ENCODE measurements around the gene CEACAM1.
"Not testable (repeated sequence)": the region's sequence is repeated elsewhere in the genome, so short reads cannot be mapped to it uniquely, and the experiment has no call there.

Gene CEACAM1

DNA sequence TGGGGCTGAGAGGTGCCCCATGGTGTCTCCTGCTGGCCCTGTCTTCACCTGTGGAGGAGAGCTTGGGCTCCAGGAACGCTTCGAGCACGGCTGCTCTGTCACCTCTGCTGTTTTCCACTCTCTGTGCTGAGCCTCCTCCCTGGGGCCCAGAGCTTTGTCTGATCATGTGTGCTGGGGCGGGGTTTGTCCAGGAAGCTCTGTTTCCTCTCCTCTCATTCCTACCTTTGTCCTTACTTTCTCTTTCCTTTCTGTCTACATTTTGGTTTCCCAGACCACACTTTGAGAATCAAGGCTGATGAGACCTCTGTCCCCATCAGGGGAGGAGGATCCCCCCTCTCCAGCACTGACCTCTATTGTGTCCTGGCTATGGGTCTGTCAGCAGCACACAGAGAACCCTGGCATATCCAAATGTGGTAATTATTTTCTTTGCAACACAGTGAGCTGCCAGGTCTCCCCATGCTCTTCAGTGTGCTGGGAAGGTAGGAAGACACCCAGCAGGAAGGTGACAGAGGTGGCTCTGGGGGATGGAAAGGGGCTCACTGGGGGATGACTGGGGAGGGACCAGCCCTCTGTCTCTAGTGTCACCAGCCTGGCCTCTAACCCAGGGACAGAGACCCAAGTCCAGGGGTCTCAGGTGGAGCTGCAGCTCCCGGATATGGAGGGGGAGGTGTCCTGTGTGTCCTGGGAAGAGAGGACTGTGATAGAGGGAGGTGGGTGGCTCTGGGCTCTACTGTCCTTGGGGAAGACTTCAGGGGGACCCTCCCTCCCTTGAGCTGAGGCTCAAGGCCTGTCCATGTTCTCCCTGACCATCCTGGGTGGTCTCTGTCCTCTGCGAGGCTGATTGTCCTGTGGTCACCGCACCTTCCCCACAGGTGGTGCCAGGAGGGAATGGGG is at the start of gene CEACAM1:
Gene CEACAM1, minus strand, starts transcription at position 128 of the 894 bp plus-strand sequence. Its CDS starts 107 bp downstream, at position 21.
- DNase-seq: peak; percentile 57
- ATAC-seq: peak; percentile 79

GRCh38 chr19:42577016-42577415 is 48.7 kb upstream of the CEACAM1 start:
- ATAC-seq (no peak), DNase-seq (no peak)

GRCh38 chr19:42576241-42576640 is 48.0 kb upstream of the CEACAM1 start:
- no peak for DNase-seq
- ATAC-seq: no peak

GRCh38 chr19:42573642-42574041 is 45.4 kb upstream of the CEACAM1 start:
- ATAC-seq: no peak
- no peak for DNase-seq

DNA sequence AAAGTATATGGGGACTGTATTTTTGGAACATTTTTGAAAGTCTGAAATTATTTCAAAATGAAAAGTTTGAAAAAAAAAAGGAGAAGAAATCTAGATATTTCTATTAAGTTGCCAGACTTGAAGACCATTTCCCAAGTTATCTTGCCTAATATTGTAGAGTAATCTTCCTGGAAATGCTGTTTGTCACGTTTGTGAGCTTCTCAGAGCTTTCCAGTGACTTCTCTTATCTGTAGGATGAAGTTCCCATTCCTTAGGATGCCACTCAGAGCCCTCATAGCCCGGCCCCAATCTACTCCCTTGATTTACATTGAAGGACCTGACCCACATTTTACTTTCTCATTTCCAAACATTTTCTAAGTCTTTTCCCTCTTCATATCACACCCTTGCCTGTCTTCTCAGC is 42.8 kb upstream of the CEACAM1 start:
- ATAC-seq: no peak
- no peak for DNase-seq

DNA sequence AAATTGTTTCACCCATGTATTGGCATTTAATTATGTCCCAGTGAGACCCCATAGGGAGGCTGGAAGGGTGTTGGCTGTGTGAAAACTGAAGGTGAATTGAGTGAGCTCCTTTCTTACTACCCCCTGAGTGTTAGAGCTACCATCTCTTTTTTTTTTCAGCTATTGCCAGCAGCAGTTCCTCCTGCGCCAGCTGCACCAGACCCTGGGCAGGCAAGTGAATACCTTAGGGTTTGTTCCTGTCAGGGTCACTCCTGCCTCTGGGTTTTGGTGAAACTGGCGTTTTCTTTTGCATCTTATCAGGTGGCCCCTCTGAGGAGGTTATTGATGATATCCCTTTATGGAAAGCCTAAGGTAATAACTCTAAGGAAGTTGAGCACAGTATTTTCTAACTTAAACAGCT is 40.9 kb upstream of the CEACAM1 start:
- DNase-seq (no peak), ATAC-seq (no peak)

GRCh38 chr19:42568006-42568405 is 39.7 kb upstream of the CEACAM1 start:
- ATAC-seq (no peak), DNase-seq (no peak)

- DNase-seq (no peak), ATAC-seq (no peak)
Observed at GRCh38 chr19:42567567-42567966, 39.3 kb upstream of the CEACAM1 start.

DNA sequence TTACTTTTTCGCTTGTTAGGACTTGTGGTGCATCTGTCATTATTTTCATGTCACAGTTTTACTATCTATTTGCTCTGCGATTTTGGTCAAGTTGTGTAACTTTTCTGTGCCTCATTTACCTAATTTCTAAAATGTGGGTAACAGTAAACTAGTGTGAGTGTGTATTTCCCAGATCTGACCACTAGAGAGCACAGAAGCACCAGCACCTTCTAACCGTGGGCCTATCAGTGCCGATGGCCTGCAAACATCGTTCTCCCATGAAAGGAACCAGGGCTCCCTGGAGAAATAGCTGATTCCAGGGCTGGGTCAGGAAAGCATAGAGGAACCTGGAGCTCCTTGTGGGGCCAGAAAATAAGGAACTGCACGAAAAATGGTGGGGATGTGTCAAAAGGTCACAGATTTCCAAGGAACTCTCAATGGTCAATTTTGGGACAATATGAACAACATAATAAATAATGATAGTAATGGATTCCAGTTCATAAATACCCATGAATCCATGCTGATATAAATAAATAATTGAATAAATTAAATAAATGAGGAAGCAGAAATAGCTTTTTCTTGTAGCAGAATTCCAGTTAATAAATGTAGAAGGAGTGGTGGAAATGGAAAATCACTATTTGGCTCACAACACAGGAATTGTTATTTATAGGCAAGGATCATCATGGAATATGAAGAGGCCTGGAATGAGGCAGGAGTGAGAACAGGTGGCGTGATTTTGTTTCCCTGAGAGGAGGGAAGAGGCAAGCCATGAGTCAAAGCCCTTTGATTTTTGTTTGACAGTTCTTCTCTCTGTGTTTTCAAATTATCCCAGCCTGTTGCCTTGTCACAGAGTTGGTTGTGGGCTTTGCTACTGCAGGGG is 35.3 kb upstream of the CEACAM1 start:
- peak; percentile 20 for DNase-seq
- no peak for ATAC-seq

- ATAC-seq (no peak), DNase-seq (no peak)
Observed at GRCh38 chr19:42561512-42561911, 33.2 kb upstream of the CEACAM1 start.

DNA sequence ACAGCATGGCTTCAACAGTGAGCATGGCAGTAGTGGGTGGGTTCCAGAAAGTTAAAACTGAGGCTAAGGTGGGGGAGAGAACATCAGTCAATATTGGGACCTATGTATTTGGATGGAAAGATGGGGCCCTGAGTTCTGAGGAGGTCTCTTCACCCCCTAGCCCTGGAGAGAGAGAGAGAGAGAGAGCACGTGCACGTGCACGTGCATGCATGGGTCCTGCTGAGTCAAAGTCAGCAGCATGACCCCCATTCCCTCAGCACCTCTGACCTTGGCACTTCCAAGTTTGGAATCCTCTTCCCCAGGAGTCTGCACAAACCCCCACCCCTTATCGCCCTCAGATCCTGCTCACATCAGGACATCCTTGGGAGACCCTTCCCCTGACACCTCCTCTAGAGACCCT is 32.5 kb upstream of the CEACAM1 start:
- DNase-seq: no peak
- no peak for ATAC-seq

GRCh38 chr19:42558450-42559150 is 30.3 kb upstream of the CEACAM1 start:
- no peak for ATAC-seq
- no peak for DNase-seq

DNA sequence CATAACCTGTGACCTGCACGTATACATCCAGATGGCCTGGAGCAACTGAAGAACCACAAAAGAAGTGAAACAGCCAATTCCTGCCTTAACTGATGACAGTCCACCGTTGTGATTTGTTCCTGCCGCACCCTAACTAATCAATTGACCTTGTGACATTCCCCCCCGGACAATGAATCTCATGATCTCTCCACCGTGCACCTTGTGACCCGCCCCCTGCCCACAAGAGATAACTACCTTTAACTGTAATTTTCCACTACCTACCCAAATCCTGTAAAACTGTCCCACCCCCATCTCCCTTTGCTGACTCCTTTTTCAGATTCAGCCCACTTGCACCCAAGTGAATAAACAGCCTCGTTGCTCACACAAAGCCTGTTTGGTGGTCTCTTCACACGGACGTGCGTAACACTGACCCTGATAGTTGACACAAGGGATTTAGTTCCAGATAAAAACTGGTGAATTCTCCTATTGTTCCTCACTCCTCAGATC is 29.1 kb upstream of the CEACAM1 start:
- ATAC-seq, DNase-seq: not testable (repeated sequence)

- DNase-seq (no peak), ATAC-seq (no peak)
Observed at GRCh38 chr19:42555801-42556200, 27.5 kb upstream of the CEACAM1 start.

DNA sequence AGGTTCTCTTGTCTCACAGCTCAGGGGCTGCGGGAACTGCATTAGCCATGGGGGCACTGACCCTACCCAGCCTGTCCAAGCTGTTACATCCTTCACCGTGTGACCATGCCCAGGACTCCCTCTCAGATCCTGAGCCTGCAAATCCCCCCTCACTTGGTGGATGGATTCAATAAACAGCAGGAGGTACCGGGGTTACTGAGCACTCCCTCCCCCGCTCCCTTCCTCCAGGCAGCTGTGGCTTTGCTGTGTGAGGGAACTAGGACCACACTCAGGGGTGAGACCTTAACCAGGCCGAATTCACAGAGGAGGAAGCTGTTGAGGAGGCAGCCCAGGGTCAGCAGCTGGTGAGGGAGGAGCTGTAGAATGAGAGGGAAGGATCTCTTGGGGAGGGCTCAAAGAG is 27.0 kb upstream of the CEACAM1 start:
- DNase-seq (no peak), ATAC-seq (no peak)

GRCh38 chr19:42554046-42554575 is 25.8 kb upstream of the CEACAM1 start:
- no peak for DNase-seq

DNA sequence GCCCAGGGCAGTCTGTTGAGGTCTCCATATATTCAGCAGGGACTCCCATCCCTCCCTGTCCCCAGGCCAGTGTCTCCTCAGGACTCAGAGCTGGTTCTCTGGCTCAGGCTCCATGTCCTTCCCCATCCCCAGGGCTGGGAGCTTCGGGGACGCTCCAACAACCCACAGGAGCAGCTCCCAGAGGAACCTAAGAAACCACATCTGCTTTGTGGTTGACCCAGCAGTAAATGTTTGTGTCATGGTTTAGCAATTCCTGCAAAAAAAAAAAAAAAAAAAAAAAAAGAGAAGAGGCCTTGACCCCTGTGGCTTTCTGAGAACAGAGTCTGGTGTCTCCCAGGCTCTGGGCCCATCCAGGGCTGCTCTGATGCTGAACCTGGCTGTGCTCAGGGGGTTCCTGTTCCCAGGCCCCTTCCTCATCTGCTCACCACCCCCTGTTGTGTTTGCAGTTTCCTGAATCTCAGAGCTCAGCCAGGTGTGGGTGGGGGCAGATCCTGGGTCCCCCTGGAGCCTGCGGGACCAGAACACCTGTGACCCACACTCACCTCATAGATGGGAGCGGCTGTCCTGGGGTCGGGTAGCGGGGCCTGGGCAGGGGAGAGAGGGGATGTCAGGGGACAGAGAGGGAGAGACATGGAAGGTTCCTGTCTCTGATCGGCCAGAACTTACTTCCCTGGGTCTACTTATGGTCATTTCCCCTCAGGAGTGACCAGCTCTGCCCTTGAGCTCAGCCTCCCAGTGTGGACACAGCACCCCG is 25.2 kb upstream of the CEACAM1 start:
- ATAC-seq: no peak
- no peak for DNase-seq

More at GRCh38 chr19:42554046-42554575, 25.8 kb upstream of the CEACAM1 start:
- ATAC-seq: no peak

- ATAC-seq (no peak), DNase-seq (no peak)
Observed at GRCh38 chr19:42552086-42553065, 24.1 kb upstream of the CEACAM1 start.

DNA sequence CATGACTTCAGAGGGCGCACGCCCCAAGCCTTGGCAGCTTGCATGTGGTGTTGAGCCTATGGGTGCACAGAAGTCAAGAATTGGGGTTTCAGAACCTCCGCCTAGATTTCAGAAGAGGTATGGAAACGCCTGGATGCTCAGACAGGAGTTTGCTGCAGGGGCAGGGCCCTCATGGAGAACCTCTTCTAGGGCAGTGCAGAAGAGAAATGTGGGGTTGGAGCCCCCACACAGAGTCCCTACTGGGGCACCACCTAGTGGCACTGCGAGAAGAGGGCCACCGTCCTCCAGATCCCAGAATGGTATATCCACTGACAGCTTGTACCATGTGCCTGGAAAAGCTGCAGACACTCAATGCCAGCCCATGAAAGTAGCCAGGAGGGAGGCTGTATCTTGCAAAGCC is 22.2 kb upstream of the CEACAM1 start:
- DNase-seq, ATAC-seq: not testable (repeated sequence)

- ATAC-seq, DNase-seq: not testable (repeated sequence)
Observed at GRCh38 chr19:42549067-42549466, 20.8 kb upstream of the CEACAM1 start.

Data from stimulated activated naive CD8-positive, alpha-beta T cell treated with anti-CD3 and anti-CD28 coated beads, Interleukin-15, Interleukin-2, amounts not matched to agents 100 U/mL and 50 U/mL, for 24 hours (primary cell).